Activated T-cell treated with anti-CD3 and anti-CD28 coated beads, Interleukin-2, amount 50 U/mL, for 1 hour (primary cell): ENCODE results near the gene SLC13A4.
"Not testable (repeated sequence)": the region's sequence is repeated elsewhere in the genome, so short reads cannot be mapped to it uniquely, and the experiment has no call there.

ENCODE experiments used
- DNase-seq: peaks from one replicate; pipeline ENCODE4 v3.0.0-alpha.2; 2020

SLC13A4 gene

GRCh38 chr7:135728136-135728669, at the start of gene SLC13A4:
Gene SLC13A4, minus strand, starts transcription at chr7:135728186. Its CDS starts 690 bp downstream, at chr7:135727496.
- no peak for DNase-seq

- DNase-seq = not testable (repeated sequence)
Observed at GRCh38 chr7:135775915-135776314, 47.9 kb upstream of the SLC13A4 start.

GRCh38 chr7:135775230-135775629, 47.2 kb upstream of the SLC13A4 start:
- no peak for DNase-seq

GRCh38 chr7:135774284-135774683, 46.3 kb upstream of the SLC13A4 start:
- no peak for DNase-seq

GRCh38 chr7:135773464-135773863, 45.5 kb upstream of the SLC13A4 start:
- DNase-seq = no peak

GRCh38 chr7:135772639-135773222, 44.7 kb upstream of the SLC13A4 start:
- no peak for DNase-seq

- DNase-seq = no peak
Observed at GRCh38 chr7:135771961-135772638, 44.1 kb upstream of the SLC13A4 start.

GRCh38 chr7:135771051-135771450, 43.1 kb upstream of the SLC13A4 start:
- no peak for DNase-seq

GRCh38 chr7:135770139-135770710, 42.2 kb upstream of the SLC13A4 start:
- no peak for DNase-seq

GRCh38 chr7:135769005-135769802, 41.2 kb upstream of the SLC13A4 start:
- no peak for DNase-seq

GRCh38 chr7:135768467-135768866, 40.5 kb upstream of the SLC13A4 start:
- no peak for DNase-seq

- DNase-seq = no peak
Observed at GRCh38 chr7:135768064-135768463, 40.1 kb upstream of the SLC13A4 start.

- DNase-seq = no peak
Observed at GRCh38 chr7:135763261-135763660, 35.3 kb upstream of the SLC13A4 start.

GRCh38 chr7:135761751-135762488, 33.9 kb upstream of the SLC13A4 start:
- no peak for DNase-seq

GRCh38 chr7:135759532-135759931, 31.5 kb upstream of the SLC13A4 start:
- no peak for DNase-seq

- no peak for DNase-seq
Observed at GRCh38 chr7:135758531-135758932, 30.5 kb upstream of the SLC13A4 start.

GRCh38 chr7:135757719-135758411, 29.9 kb upstream of the SLC13A4 start:
- DNase-seq = no peak

GRCh38 chr7:135756191-135756590, 28.2 kb upstream of the SLC13A4 start:
- DNase-seq = no peak

GRCh38 chr7:135755351-135755753, 27.4 kb upstream of the SLC13A4 start:
- no peak for DNase-seq

- no peak for DNase-seq
Observed at GRCh38 chr7:135753616-135754413, 25.8 kb upstream of the SLC13A4 start.

- DNase-seq = no peak
Observed at GRCh38 chr7:135748770-135749169, 20.8 kb upstream of the SLC13A4 start, which contains the start of gene FAM180A. Gene FAM180A, minus strand, starts transcription at chr7:135748813. Its CDS starts 233 bp downstream, at chr7:135748580.
